Smooth muscle cell (in vitro differentiated cells): ENCODE measurements around the gene CCL3. TPM values are rescaled to one million over a fixed set of nuclear protein-coding genes. Genes with fewer than 3 reads are reported as not detected.

Experiments used
- DNase-seq: peaks from one replicate; lab custom pipeline; 2025; ENCODE audit not compliant: unreplicated experiment; lab: John Stamatoyannopoulos, UW
- H2AFZ ChIP-seq: fragments of 200-600 bp; sonication (generic); 2 replicates; pipeline ENCODE4 v1.6.0; 2016; ENCODE audit warnings: antibody characterized with exemption, low read depth, mild to moderate bottlenecking
- H3F3A ChIP-seq: fragments of 200-600 bp; sonication (generic); 2 replicates; pipeline ENCODE4 v1.6.0; 2017; ENCODE audit warnings: antibody characterized with exemption, low read depth
- H3K27ac ChIP-seq: fragments of 200-600 bp; sonication (generic); 2 replicates; pipeline ENCODE4 v1.5.1; 2016; ENCODE audit warnings: low read depth, mild to moderate bottlenecking
- H3K27me3 ChIP-seq: fragments of 200-600 bp; sonication (generic); 2 replicates; pipeline ENCODE4 v1.6.1; 2016; ENCODE audit warnings: low read depth, mild to moderate bottlenecking
- H3K36me3 ChIP-seq: fragments of 200-600 bp; sonication (generic); 2 replicates; pipeline ENCODE4 v1.5.1; 2016; ENCODE audit warnings: low read depth
- H3K4me1 ChIP-seq: fragments of 200-600 bp; sonication (generic); 2 replicates; pipeline ENCODE4 v1.5.1; 2016; ENCODE audit warnings: low read depth
- H3K4me2 ChIP-seq: fragments of 200-600 bp; sonication (generic); 2 replicates; pipeline ENCODE4 v1.6.0; 2016; ENCODE audit warnings: mild to moderate bottlenecking
- H3K4me3 ChIP-seq: fragments of 200-600 bp; sonication (generic); 2 replicates; pipeline ENCODE4 v1.5.1; 2016; ENCODE audit warnings: mild to moderate bottlenecking
- H3K79me2 ChIP-seq: fragments of 200-600 bp; sonication (generic); 2 replicates; pipeline ENCODE4 v1.6.0; 2016; ENCODE audit warnings: low read depth, mild to moderate bottlenecking
- H3K9ac ChIP-seq: fragments of 200-600 bp; sonication (generic); 2 replicates; pipeline ENCODE4 v1.6.0; 2016; ENCODE audit warnings: low read depth
- H3K9me3 ChIP-seq: fragments of 200-600 bp; sonication (generic); replicated peaks from 2 replicates; pipeline ENCODE4 v1.5.1; 2016; ENCODE audit warnings: low read depth
- H4K20me1 ChIP-seq: fragments of 200-600 bp; sonication (generic); 2 replicates; pipeline ENCODE4 v1.6.0; 2016; ENCODE audit warnings: low read depth
- WGBS: methylation state at CpG from one replicate; pipeline ENCODE4 v1.1.7; 2016; ENCODE audit warnings: low lambda C conversion rate; 5-methylcytosine and 5-hydroxymethylcytosine counted together
- polyA plus RNA-seq: library from polyadenylated mRNA; unstranded; fragments of >200 nt; fragmentation: Nextera tagmentation; extraction: Ambion mirVana; gene quantifications from 2 replicates; pipeline ENCODE4 v1.2.1, GENCODE V29; 2016
- total RNA-seq: library from RNA; depleted of rRNA; stranded (reverse); fragments of >200 nt; gene quantifications from 2 replicates; pipeline ENCODE4 v1.2.3, GENCODE V29; 2014
- TF ChIP-seq, protein P1 (sequence below): fragments of 200-600 bp; sonication (generic); IDR thresholded peaks from 2 replicates; pipeline ENCODE4 v1.5.1; 2017; ENCODE audit warnings: borderline replicate concordance, mild to moderate bottlenecking, antibody characterized with exemption; ENCODE audit not compliant: insufficient read depth, poor library complexity, severe bottlenecking

Gene CCL3
- total and polyA plus RNA-seq, 2 experiments from 2014 or later: 0.63 to 1.3 TPM

DNA sequence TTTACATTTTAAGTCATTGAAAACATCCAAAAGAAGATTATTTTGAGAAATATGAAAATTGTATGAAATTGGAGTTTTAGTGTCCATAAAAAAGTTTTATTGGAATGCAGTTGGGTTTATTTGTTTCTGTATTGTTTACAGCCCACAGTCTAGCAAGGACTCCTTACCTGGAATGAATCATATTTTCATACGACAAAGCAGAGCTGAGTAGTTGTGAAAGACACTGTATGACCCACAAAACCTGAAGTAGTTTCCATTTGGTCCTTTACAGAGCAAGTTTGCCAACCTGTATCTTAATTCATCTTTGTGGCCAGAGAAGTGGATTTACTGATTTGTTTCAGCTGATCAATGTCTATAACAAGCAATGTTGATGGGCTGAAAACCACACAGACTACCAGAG, 15.6 kb downstream of the CCL3 start:
- no peaks in the 10 kb centered on the region for H3K36me3 ChIP-seq
- no peak for DNase-seq
- H4K20me1 ChIP-seq: no peaks in the 10 kb centered on the region
- TF ChIP-seq, protein P1, sequence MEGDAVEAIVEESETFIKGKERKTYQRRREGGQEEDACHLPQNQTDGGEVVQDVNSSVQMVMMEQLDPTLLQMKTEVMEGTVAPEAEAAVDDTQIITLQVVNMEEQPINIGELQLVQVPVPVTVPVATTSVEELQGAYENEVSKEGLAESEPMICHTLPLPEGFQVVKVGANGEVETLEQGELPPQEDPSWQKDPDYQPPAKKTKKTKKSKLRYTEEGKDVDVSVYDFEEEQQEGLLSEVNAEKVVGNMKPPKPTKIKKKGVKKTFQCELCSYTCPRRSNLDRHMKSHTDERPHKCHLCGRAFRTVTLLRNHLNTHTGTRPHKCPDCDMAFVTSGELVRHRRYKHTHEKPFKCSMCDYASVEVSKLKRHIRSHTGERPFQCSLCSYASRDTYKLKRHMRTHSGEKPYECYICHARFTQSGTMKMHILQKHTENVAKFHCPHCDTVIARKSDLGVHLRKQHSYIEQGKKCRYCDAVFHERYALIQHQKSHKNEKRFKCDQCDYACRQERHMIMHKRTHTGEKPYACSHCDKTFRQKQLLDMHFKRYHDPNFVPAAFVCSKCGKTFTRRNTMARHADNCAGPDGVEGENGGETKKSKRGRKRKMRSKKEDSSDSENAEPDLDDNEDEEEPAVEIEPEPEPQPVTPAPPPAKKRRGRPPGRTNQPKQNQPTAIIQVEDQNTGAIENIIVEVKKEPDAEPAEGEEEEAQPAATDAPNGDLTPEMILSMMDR: no peak
- H3K4me3 ChIP-seq: no peak overlapping the region
- H3K4me1 ChIP-seq: no peaks in the 10 kb centered on the region
- no peak overlapping the region for H3K4me2 ChIP-seq
- H3F3A ChIP-seq: no peaks in the 10 kb centered on the region
- H3K27me3 ChIP-seq: peaks cover 5% of the 10 kb centered on the region
- H3K79me2 ChIP-seq: no peaks in the 10 kb centered on the region
- H2AFZ ChIP-seq: no peak overlapping the region
- 90% methylated on average over 1 of the region's 1 CpG for WGBS
- H3K9ac ChIP-seq: no peak overlapping the region
- H3K9me3 ChIP-seq: no peaks in the 10 kb centered on the region
- H3K27ac ChIP-seq: no peak overlapping the region

DNA sequence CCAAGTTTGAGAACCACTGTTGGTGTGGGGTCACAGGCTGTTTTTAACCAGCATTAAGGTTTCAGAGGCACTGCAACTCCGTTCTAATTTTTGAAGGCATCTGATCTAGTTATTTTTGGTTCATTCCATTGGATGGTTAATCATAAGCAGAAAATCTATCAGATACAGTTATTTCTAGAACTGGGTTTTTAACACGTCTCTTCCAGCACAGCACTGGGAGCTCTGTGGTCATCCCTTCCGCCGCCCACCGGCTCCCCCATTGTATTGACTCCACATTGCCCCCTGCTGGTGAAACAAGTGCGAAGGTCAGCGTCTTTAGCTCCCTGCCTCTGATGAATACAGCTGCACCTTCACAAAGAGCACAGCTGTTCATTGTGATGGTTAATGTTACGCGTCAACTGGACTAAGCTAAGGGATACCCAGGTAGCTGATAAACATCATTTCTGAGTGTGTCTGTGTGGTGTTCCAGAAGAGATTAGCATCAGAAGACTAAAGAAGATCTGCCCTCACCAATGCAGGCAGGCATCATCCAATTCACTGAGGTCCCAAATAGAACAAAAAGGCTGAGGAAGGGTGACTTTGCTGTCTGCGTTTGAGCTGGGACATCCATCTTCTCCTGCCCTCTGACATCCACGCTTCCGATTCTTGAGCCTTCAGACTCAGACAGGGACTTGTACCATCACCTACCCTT, 17.4 kb downstream of the CCL3 start:
- H3F3A ChIP-seq: no peaks in the 10 kb centered on the region
- WGBS: 42% methylated on average over 12 of the region's 12 CpGs
- no peaks in the 10 kb centered on the region for H4K20me1 ChIP-seq
- DNase-seq: no peak
- no peak overlapping the region for H3K9ac ChIP-seq
- H2AFZ ChIP-seq: no peak overlapping the region
- no peaks in the 10 kb centered on the region for H3K36me3 ChIP-seq
- TF ChIP-seq, protein P1: peak; percentile 61
- peaks cover 5% of the 10 kb centered on the region for H3K27me3 ChIP-seq
- no peak overlapping the region for H3K27ac ChIP-seq
- no peak overlapping the region for H3K4me3 ChIP-seq
- no peaks in the 10 kb centered on the region for H3K79me2 ChIP-seq
- H3K4me1 ChIP-seq: no peaks in the 10 kb centered on the region
- H3K9me3 ChIP-seq: no peaks in the 10 kb centered on the region
- H3K4me2 ChIP-seq: no peak overlapping the region

DNA sequence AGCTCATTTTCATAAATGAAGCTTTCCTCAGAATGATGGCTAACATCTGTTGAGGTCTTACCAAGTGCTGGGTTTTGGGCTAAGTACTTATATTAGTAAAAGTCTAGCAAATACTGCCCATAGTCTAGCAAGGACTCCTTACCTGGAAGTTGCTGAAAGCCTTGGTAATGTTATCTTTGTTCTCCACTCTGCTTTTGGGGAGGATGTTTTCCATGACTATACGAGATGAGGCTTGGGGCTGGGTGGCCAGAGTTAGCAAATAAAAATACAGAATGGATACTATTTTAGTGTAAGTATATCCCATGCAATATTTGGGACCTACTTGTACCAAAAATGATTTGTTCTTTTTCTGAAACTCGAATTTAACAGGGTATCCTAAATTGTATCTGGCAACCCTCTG, 18.2 kb downstream of the CCL3 start:
- Histone ChIP-seq H3K9me3 (no peaks in the 10 kb centered on the region), H3F3A (no peaks in the 10 kb centered on the region), H3K27me3 (peaks cover 5% of the 10 kb centered on the region), H3K79me2 (no peaks in the 10 kb centered on the region), H3K4me3 (no peak overlapping the region), H4K20me1 (no peaks in the 10 kb centered on the region), H3K4me1 (no peaks in the 10 kb centered on the region), H3K4me2 (no peak overlapping the region), H3K9ac (no peak overlapping the region), H3K36me3 (no peaks in the 10 kb centered on the region), H3K27ac (no peak overlapping the region), H2AFZ (no peak overlapping the region)
- no peak for DNase-seq
- WGBS: 81% methylated on average over 2 of the region's 2 CpGs
- TF ChIP-seq, protein P1: no peak

DNA sequence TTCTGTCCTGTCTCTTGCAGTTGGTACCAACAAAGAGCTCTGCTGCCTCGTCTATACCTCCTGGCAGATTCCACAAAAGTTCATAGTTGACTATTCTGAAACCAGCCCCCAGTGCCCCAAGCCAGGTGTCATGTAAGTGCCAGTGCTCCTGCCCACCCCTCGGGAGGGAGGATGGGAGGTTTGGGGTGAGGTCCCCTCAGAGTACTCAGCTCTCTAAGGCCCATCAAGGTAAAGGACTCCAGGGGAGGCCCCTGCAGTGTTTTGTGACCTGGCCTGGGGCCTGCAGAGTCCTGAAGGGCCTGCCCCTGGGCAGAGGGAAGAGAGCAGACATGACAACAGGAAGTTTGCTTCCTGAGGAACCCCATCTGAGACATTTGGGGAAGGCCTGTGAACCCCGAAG, 19.5 kb downstream of the CCL3 start:
- no peak overlapping the region for H3K9ac ChIP-seq
- TF ChIP-seq, protein P1: no peak
- no peak overlapping the region for H3K4me2 ChIP-seq
- H3K36me3 ChIP-seq: no peaks in the 10 kb centered on the region
- H3K27ac ChIP-seq: no peak overlapping the region
- H3K4me1 ChIP-seq: no peaks in the 10 kb centered on the region
- no peak for DNase-seq
- no peaks in the 10 kb centered on the region for H3K79me2 ChIP-seq
- WGBS: 84% methylated on average over 3 of the region's 3 CpGs
- H3K4me3 ChIP-seq: no peak overlapping the region
- H3K9me3 ChIP-seq: no peaks in the 10 kb centered on the region
- H2AFZ ChIP-seq: no peak overlapping the region
- H4K20me1 ChIP-seq: no peaks in the 10 kb centered on the region
- no peaks in the 10 kb centered on the region for H3F3A ChIP-seq
- H3K27me3 ChIP-seq: peaks cover 9% of the 10 kb centered on the region
